ENCODE results near the gene HECTD2. TPM values are rescaled to one million over a fixed set of nuclear protein-coding genes. Genes with fewer than 3 reads are reported as not detected.

Gene HECTD2
- total RNA-seq, 1 donor from 2014 or later, result 18.2 TPM

GRCh38 chr10:91512458-91512857, 102.3 kb downstream of the HECTD2 start:
- Mint-ChIP-seq H3K27me3 (no peaks in the 10 kb centered on the region), H3K36me3 (peaks cover 5% of the 10 kb centered on the region), H3K27ac (no peak overlapping the region), H3K4me1 (ENCODE audit: unreplicated experiment) (no peaks in the 10 kb centered on the region), H3K9me3 (peaks cover 2% of the 10 kb centered on the region), H3K4me3 (no peak overlapping the region)
- no peak for TF ChIP-seq CTCF (conservative IDR thresholded peaks at IDR 0.05)
- no peak for DNase-seq (ENCODE audit: extremely low spot score, unreplicated experiment)

- no peak for DNase-seq (ENCODE audit: extremely low spot score, unreplicated experiment)
- Mint-ChIP-seq H3K36me3 (peaks cover 11% of the 10 kb centered on the region), H3K27me3 (no peaks in the 10 kb centered on the region), H3K4me3 (no peak overlapping the region), H3K27ac (no peak overlapping the region), H3K9me3 (peaks cover 8% of the 10 kb centered on the region), H3K4me1 (ENCODE audit: unreplicated experiment) (no peaks in the 10 kb centered on the region)
- no peak for TF ChIP-seq CTCF (conservative IDR thresholded peaks at IDR 0.05)
Measured at GRCh38 chr10:91513598-91514424, 103.7 kb downstream of the HECTD2 start.

GRCh38 chr10:91514787-91515186, 104.6 kb downstream of the HECTD2 start:
- Mint-ChIP-seq H3K27me3 (no peaks in the 10 kb centered on the region), H3K27ac (no peak overlapping the region)
- no peak for DNase-seq (ENCODE audit: extremely low spot score, unreplicated experiment)

GRCh38 chr10:91517394-91517793, 107.2 kb downstream of the HECTD2 start:
- H3K4me1 Mint-ChIP-seq (ENCODE audit: unreplicated experiment), result peaks cover 9% of the 10 kb centered on the region
- no peaks in the 10 kb centered on the region for H3K27me3 Mint-ChIP-seq
- TF ChIP-seq CTCF (conservative IDR thresholded peaks at IDR 0.05), result no peak
- H3K9me3 Mint-ChIP-seq, result peaks cover 12% of the 10 kb centered on the region
- no peak overlapping the region for H3K27ac Mint-ChIP-seq
- no peak for DNase-seq (ENCODE audit: extremely low spot score, unreplicated experiment)
- H3K4me3 Mint-ChIP-seq, result no peak overlapping the region
- peaks cover 12% of the 10 kb centered on the region for H3K36me3 Mint-ChIP-seq

More at GRCh38 chr10:91514787-91515186, 104.6 kb downstream of the HECTD2 start:
- Mint-ChIP-seq H3K4me1 (ENCODE audit: unreplicated experiment) (peaks cover 2% of the 10 kb centered on the region), H3K9me3 (peaks cover 12% of the 10 kb centered on the region), H3K4me3 (no peak overlapping the region), H3K36me3 (peaks cover 12% of the 10 kb centered on the region)
- TF ChIP-seq CTCF (conservative IDR thresholded peaks at IDR 0.05), result no peak

GRCh38 chr10:91519899-91520514, 109.9 kb downstream of the HECTD2 start:
- Mint-ChIP-seq H3K27ac (no peak overlapping the region), H3K27me3 (peaks cover 4% of the 10 kb centered on the region), H3K4me3 (no peak overlapping the region), H3K4me1 (ENCODE audit: unreplicated experiment) (peaks cover 9% of the 10 kb centered on the region), H3K9me3 (peaks cover 12% of the 10 kb centered on the region), H3K36me3 (peaks cover 12% of the 10 kb centered on the region)
- no peak for DNase-seq (ENCODE audit: extremely low spot score, unreplicated experiment)
- no peak for TF ChIP-seq CTCF (conservative IDR thresholded peaks at IDR 0.05)
